Fibroblast of pulmonary artery (primary cell): ENCODE results near the gene DNAL4.

Source experiments
- DNase-seq: peaks from one replicate; pipeline ENCODE4 v3.0.0-alpha.2; 2010; ENCODE audit warnings: low read depth
- H3K4me3 ChIP-seq: replicated peaks from 2 replicates; pipeline ENCODE4 v1.5.1; 2011; ENCODE audit warnings: low read depth, mild to moderate bottlenecking, control low read depth, low read length, moderate library complexity
- TF ChIP-seq, protein P1 (sequence below): IDR thresholded peaks from 2 replicates; pipeline ENCODE4 v1.5.1; 2011; ENCODE audit warnings: mild to moderate bottlenecking, control low read depth, low read length, inconsistent platforms; ENCODE audit errors: missing control alignments

Gene DNAL4

DNA sequence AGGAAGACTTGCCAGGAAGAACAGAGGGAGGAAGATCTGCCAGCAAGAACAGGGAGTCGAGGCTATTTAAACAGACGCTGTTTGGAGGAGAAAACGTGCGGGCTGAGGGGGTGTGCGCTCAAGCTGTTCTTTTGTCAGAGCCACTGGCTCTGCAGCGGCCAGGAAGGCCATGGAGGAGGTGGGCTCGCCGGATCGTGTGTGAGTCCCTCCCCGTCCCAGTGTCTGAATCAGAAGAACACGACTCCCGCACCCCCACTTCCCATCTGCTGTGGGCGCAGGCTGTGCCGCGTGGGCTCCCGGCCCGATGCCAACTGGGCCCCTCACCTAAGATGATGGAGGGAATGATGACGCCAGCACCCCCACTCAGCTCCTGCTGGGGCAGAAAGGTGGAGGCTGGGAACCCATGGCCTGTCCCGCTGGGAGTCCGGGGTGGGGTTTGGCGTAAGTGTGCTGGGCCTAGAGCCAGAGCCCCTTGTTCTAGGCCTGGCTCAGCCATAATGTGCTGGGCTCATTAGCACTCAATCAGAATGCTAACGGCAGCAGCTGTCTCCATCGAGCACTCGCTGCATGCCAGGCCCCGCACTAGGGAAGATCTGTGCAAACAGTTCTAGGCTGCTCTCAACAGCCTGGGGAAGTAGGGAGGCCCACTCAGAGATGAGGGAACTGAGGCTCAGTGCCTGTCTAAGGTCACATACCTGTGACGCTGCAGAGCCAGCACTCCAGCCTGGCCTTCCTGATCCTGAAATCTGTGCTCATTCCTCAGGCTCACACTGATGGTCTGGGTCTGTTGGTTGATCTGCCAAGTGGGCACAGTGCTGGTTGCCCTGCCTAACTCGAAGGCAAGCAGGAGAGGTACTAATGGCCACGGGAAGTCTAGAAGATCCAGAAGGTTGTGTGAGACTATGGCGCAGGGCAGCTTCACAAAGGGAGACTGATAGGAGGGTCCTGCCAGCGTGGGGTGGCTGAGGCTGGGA is 38.3 kb upstream of the DNAL4 start:
- TF ChIP-seq, protein P1, sequence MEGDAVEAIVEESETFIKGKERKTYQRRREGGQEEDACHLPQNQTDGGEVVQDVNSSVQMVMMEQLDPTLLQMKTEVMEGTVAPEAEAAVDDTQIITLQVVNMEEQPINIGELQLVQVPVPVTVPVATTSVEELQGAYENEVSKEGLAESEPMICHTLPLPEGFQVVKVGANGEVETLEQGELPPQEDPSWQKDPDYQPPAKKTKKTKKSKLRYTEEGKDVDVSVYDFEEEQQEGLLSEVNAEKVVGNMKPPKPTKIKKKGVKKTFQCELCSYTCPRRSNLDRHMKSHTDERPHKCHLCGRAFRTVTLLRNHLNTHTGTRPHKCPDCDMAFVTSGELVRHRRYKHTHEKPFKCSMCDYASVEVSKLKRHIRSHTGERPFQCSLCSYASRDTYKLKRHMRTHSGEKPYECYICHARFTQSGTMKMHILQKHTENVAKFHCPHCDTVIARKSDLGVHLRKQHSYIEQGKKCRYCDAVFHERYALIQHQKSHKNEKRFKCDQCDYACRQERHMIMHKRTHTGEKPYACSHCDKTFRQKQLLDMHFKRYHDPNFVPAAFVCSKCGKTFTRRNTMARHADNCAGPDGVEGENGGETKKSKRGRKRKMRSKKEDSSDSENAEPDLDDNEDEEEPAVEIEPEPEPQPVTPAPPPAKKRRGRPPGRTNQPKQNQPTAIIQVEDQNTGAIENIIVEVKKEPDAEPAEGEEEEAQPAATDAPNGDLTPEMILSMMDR, result no peak
- H3K4me3 ChIP-seq, result no peak overlapping the region
- no peak for DNase-seq

DNA sequence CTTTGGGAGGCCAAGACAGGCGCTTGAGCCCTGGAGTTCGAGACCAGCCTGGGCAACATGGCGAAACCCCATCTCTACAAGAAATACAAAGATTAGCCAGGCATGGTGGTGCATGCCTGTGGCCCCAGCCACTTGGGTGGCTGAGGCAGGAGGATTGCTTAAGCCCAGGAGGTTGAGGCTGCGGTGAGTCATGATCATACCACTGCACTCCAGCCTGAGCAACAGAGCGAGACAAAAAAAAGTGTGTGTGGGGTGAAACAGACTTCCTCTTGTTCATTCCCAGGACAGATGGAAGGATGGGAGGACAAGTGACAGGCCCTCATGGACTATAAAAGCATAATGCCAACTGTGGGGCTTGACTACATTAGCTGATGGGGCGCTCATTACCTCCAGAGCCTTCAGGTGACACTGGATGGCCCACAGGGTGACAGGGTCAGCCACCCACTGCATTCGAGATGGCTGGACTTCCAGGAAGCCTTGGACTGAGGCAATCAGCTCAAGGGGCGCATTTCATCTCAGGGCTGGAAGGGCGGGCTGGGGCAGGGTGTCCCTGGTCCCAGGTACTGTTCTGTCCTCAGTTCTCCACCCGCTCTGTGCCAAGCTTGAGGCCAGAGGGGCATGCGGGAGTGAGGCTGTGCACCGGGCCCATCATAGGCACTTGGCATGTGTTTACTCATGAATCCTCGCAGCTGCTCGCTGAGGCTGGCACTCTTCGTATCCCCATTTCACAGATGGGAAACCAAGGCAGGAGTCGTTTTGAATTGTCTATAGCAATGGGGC is 37.4 kb upstream of the DNAL4 start:
- DNase-seq, result peak; percentile 75

DNA sequence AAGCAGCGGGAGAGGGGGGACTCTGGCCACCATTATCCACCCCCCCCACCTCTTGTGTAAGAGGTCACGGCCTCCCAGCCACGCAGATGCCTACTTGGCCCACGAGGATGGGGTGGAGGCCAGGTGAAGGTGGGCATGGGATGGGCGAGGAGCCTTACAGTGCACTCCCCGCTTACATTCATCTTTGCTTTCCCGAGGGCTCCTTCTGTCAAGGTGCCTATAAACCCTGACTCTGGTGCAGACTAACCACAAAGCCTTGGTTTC is 36.8 kb upstream of the DNAL4 start:
- H3K4me3 ChIP-seq, result no peak overlapping the region
- DNase-seq, result no peak

More for the DNA sequence above, 37.4 kb upstream of the DNAL4 start:
- no peak overlapping the region for H3K4me3 ChIP-seq
- TF ChIP-seq, protein P1, result no peak

DNA sequence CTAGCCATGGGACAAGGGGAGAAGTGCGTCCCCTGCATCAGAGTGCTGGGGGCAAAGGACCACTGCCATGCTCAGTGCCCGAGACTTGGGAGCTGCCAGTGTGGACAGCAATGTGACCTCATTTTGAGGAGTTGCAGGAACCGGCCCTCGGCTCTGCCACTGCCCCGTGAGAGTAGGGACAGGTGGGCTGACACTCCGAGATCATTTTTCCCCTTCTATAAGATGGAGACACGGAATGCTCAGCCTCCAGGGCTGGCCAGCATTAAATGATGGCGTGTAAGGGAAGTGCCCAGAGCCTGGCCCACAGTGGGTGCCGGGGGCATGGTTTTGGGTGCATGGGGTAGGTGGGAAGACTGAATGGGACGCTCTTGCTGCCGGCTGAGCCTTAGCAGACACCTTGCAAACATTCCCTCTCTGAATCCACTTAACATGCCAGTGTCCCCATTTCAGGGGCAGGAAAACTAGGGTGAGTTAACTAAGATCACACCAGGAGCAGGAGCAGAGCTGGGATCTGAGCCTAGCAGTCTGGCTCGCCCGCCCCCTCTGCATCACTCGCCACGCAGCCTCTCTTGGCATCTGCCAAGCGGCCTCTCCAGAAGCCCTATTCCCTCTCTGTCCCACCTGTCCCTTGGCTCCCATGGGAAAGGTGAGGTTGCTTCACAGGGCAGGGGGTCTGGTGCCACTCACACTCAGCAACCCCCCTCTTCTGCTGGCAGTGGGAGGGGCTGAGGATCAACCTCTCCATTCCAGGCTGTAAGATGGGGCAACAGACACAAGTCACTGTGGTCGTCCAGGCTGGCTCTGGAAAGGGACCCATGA is 36.3 kb upstream of the DNAL4 start:
- no peak for DNase-seq
- H3K4me3 ChIP-seq, result no peak overlapping the region
- TF ChIP-seq, protein P1, result no peak

More for the DNA sequence above, 36.8 kb upstream of the DNAL4 start:
- TF ChIP-seq, protein P1, result no peak

DNA sequence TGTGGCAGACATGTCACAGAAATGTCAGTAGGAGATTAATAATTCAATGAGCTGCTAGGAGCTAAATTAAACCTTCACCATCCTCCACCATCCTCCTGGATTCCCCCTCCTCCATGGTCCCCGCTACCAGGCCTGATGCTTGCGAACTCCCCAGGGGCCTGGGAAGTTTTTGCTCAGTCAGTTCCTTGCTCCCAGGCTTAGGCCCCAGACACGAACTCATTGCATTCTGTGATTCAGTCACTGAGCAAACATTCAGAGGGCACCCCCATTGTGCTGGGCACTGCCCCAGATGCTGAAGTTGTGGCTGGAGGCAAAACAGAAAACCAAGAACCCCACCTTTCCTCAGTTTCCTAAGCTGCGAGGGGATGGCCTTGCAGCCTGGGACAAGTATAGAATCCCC is 35.5 kb upstream of the DNAL4 start:
- no peak for DNase-seq
- TF ChIP-seq, protein P1, result no peak
- no peak overlapping the region for H3K4me3 ChIP-seq

DNA sequence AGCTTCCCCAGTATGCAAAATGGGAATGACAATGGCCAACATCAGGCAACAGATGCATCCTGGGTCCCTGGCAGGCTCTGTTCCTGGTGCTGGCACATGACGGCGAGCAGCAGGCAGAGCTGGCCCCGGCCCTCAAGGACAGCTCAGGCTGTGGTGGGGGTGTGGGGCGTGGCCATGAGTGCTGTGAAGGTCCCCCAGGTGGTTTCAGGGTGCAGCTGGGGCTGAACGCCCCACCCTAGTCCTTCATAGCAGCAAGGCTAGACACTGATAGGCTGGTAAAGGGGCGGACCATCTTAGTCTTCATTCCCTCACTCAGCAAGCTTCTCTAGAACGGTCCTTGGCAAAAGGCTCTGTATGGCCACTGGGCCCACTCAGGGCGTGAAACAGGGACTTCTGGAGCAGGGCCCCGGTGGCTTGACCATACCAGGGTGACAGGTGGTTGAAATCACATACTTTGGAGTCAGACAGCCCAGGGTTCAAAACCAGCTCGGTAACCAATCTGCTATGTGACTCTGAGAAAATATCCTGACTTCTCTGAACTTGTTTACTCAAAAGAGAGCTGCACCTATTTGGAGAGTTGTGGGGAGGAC is 34.8 kb upstream of the DNAL4 start:
- TF ChIP-seq, protein P1, result no peak
- DNase-seq, result no peak

More for the DNA sequence above, 34.8 kb upstream of the DNAL4 start:
- H3K4me3 ChIP-seq, result no peak overlapping the region
